HL-60 (cell line): ENCODE measurements around the gene BRF1.

Experiments
- GABPA ChIP-seq: IDR thresholded peaks from 2 replicates; pipeline ENCODE4 v1.6.1; 2012; ENCODE audit warnings: low read depth
- TF ChIP-seq, protein P1 (sequence below): IDR thresholded peaks from one replicate; pipeline ENCODE4 v1.5.1; 2011; ENCODE audit warnings: low read length, control low read depth, inconsistent platforms; ENCODE audit not compliant: insufficient read depth
- TF ChIP-seq, protein P2 (sequence below): IDR thresholded peaks from 2 replicates; pipeline ENCODE4 v1.6.1; 2012; ENCODE audit warnings: low read depth; ENCODE audit not compliant: insufficient replicate concordance

DNA sequence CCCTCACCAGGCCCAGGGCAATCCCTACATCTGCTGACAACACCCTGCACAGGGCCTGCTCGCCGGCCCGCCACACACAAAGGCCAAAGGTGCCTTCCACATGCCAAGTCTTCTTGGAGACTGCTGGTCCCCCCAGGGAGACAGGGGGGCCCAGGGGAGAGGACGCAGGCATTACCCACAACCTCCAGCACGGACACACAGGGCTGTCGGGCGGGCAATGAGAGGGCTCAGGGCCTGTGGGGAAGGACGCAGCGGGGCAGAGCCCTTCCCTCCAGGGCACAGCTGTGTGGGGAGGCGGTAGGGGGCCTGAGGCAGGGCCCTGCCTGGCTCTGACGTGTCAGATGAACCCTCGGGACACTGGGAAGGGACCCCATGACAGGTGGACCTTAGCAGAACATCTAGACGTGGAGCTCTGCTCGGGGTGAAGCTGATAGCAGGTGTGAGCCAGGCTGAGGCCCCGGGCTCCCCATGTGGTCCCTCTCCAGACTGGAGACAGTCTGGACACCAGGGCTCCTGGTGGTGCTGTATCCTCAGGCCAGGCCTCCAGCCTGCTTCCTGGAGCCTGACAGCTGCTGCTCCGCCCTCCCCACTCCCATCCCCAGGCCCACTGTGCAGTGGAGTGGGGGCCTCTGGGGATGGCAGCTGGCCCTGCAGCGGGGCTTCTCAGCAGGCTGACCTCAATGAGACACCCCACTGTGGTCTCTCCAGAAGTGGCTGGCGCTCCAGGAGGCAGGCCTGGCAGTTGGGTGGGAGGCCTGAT, 88.1 kb downstream of the BRF1 start:
- TF ChIP-seq, protein P1, sequence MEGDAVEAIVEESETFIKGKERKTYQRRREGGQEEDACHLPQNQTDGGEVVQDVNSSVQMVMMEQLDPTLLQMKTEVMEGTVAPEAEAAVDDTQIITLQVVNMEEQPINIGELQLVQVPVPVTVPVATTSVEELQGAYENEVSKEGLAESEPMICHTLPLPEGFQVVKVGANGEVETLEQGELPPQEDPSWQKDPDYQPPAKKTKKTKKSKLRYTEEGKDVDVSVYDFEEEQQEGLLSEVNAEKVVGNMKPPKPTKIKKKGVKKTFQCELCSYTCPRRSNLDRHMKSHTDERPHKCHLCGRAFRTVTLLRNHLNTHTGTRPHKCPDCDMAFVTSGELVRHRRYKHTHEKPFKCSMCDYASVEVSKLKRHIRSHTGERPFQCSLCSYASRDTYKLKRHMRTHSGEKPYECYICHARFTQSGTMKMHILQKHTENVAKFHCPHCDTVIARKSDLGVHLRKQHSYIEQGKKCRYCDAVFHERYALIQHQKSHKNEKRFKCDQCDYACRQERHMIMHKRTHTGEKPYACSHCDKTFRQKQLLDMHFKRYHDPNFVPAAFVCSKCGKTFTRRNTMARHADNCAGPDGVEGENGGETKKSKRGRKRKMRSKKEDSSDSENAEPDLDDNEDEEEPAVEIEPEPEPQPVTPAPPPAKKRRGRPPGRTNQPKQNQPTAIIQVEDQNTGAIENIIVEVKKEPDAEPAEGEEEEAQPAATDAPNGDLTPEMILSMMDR = no peak
- TF ChIP-seq, protein P2, sequence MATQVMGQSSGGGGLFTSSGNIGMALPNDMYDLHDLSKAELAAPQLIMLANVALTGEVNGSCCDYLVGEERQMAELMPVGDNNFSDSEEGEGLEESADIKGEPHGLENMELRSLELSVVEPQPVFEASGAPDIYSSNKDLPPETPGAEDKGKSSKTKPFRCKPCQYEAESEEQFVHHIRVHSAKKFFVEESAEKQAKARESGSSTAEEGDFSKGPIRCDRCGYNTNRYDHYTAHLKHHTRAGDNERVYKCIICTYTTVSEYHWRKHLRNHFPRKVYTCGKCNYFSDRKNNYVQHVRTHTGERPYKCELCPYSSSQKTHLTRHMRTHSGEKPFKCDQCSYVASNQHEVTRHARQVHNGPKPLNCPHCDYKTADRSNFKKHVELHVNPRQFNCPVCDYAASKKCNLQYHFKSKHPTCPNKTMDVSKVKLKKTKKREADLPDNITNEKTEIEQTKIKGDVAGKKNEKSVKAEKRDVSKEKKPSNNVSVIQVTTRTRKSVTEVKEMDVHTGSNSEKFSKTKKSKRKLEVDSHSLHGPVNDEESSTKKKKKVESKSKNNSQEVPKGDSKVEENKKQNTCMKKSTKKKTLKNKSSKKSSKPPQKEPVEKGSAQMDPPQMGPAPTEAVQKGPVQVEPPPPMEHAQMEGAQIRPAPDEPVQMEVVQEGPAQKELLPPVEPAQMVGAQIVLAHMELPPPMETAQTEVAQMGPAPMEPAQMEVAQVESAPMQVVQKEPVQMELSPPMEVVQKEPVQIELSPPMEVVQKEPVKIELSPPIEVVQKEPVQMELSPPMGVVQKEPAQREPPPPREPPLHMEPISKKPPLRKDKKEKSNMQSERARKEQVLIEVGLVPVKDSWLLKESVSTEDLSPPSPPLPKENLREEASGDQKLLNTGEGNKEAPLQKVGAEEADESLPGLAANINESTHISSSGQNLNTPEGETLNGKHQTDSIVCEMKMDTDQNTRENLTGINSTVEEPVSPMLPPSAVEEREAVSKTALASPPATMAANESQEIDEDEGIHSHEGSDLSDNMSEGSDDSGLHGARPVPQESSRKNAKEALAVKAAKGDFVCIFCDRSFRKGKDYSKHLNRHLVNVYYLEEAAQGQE = no peak
- no peak for TF ChIP-seq GABPA
